Small intestine (tissue), 7 donors: ENCODE data around the gene ZNF184. TPM values are rescaled to one million over a fixed set of nuclear protein-coding genes. Genes with fewer than 3 reads are reported as not detected.
A peak's percentile ranks its signal among the peaks of the same experiment; 100 is the strongest.

ENCODE experiments used
- DNase-seq, 2 donors: peaks; one replicate each; pipeline versions ENCODE4 v3.0.0 to v3.0.0-alpha.2; 2013
- FAIRE-seq: peaks from 2 replicates; lab custom pipeline; 2012; peaks lifted over from hg19 to GRCh38; lab: Jason Lieb, UNC
- H3K27ac ChIP-seq, 3 donors: one replicate each; pipeline ENCODE4 v1.5.1; 2013; ENCODE audit warnings: low read length in 2 of 3, mild to moderate bottlenecking in 2 of 3, control low read depth in 1 of 3, inconsistent platforms in 1 of 3, low read depth in 1 of 3, moderate library complexity in 1 of 3
- H3K27me3 ChIP-seq, 3 donors: one replicate each; pipeline ENCODE4 v1.6.1; 2013; ENCODE audit warnings: low read length in 3 of 3, inconsistent platforms in 1 of 3; ENCODE audit not compliant: control insufficient read depth in 3 of 3, insufficient read depth in 3 of 3
- H3K36me3 ChIP-seq, 3 donors: one replicate each; pipeline ENCODE4 v1.6.1; 2013; ENCODE audit warnings: low read length in 3 of 3, inconsistent platforms in 1 of 3, low read depth in 1 of 3, mild to moderate bottlenecking in 1 of 3, moderate library complexity in 1 of 3; ENCODE audit not compliant: control insufficient read depth in 3 of 3, insufficient read depth in 2 of 3
- H3K4me1 ChIP-seq, 3 donors: one replicate each; pipeline ENCODE4 v1.6.1; 2013; ENCODE audit warnings: low read length in 2 of 3, inconsistent platforms in 1 of 3, low read depth in 1 of 3, mild to moderate bottlenecking in 1 of 3, moderate library complexity in 1 of 3; ENCODE audit not compliant: control insufficient read depth in 3 of 3, insufficient read depth in 2 of 3
- H3K4me3 ChIP-seq, 3 donors: one replicate each; pipeline ENCODE4 v1.5.1; 2013; ENCODE audit warnings: low read length in 3 of 3, control low read depth in 1 of 3, inconsistent platforms in 1 of 3, low read depth in 1 of 3, mild to moderate bottlenecking in 1 of 3, moderate library complexity in 1 of 3
- H3K9me3 ChIP-seq, 2 donors: one replicate each; pipeline ENCODE4 v1.6.1; 2013; ENCODE audit warnings: low read depth in 1 of 2, low read length in 1 of 2; ENCODE audit not compliant: control insufficient read depth in 2 of 2, insufficient read depth in 1 of 2
- WGBS, 3 donors: extraction: QIAGEN DNeasy Blood & Tissue Kit; methylation state at CpG; one replicate each; pipeline ENCODE4 v1.1.7; 2013; 5-methylcytosine and 5-hydroxymethylcytosine counted together
- polyA plus RNA-seq, 4 donors: library from polyadenylated mRNA; stranded (reverse) in 3 of 4; unstranded in 1 of 4; fragments of 200-250 nt in 3 of 4; fragments of 120-200 nt in 1 of 4; gene quantifications; one replicate each; pipeline versions ENCODE4 v1.2.1 to v1.2.3, GENCODE V29; 2013
- donor health status: healthy with polysubstance abuse.
- donor health status: control.
- donor health status: control.
- donor health status: Bipolar disorder and iron deficiency.
- donor health status: healthy.

ZNF184 gene
- polyA plus RNA-seq, 4 donors = 1.6 to 7.3 (median 2.8) TPM

DNA sequence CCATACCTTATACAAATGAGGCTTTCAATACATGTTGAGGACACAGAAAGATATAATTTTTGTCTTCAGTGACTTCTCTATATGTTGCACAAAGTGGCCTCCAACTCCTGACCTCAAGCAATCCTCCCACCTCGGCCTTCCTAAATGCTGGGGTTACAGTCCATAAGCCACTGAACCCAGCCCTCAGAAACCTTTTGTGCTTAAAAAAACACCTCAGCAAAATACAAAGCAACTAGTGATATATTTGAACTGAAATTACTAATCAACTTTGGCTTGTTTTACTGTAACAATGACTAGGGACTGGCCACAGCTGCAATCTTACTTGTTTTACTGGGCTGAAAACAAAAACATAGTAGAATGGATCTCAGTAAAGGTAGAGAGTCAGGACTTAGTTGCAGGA lies 3.2 kb upstream of the ZNF184 start:
- Histone ChIP-seq H3K9me3 (no peaks in the 10 kb centered on the region), H3K27me3 (no peaks in the 10 kb centered on the region), H3K4me1 (peaks cover 0 to 6% (median 4%) of the 10 kb centered on the region in 3 donors), H3K27ac (no peak overlapping the region), H3K36me3 (no peaks in the 10 kb centered on the region), H3K4me3 (no peak overlapping the region)
- DNase-seq (no peak), FAIRE-seq (no peak)
- WGBS, 3 donors = 88 to 95% (median 91%) methylated on average over 1 of the region's 1 CpG

DNA sequence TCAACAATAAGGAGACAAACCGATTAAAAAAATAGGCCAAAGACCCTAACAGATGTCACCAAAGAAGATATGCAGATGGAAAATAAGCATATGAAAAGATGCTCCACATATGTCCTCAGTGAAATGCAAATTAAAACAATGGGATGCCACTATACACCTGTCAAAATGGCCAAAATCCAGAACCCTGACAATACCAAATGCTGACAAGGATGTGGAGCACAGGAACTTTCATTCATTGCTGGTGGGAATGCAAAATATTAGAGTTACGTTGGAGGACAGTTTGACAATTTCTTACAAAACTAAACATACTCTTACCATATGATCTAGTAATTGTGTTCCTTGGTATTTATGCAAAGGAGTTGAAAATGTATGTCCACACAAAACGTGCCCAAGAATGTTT lies 1.8 kb upstream of the ZNF184 start:
- 83 to 88% (median 86%) methylated on average over 3 of the region's 3 CpGs for WGBS, 3 donors
- Histone ChIP-seq H3K4me3 (no peak overlapping the region), H3K36me3 (no peaks in the 10 kb centered on the region), H3K9me3 (no peaks in the 10 kb centered on the region), H3K27me3 (no peaks in the 10 kb centered on the region), H3K4me1 (peaks cover 0 to 6% (median 4%) of the 10 kb centered on the region in 3 donors), H3K27ac (no peak overlapping the region)
- FAIRE-seq (no peak), DNase-seq (no peak)

DNA sequence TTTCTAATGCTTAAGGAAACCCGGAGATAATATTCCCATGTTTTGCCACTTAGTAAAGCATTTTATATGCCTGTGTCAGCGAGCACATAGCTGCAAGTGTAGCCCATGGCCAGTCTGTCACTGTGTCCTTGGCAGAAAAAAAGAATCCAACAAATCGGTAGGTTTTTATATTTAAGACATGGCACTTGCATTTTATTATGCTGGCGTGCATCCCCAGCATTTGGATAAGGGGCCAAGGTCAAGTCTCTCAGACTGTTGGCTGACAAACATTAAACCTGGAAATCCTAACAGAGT lies 1.2 kb upstream of the ZNF184 start:
- H3K27ac ChIP-seq = no peak overlapping the region
- FAIRE-seq (no peak), DNase-seq (no peak)
- WGBS, 3 donors = 62 to 83% (median 74%) methylated on average over 4 of the region's 4 CpGs
- no peaks in the 10 kb centered on the region for H3K9me3 ChIP-seq
- peaks cover 0 to 6% (median 4%) of the 10 kb centered on the region in 3 donors for H3K4me1 ChIP-seq
- H3K27me3 ChIP-seq = no peaks in the 10 kb centered on the region
- no peaks in the 10 kb centered on the region for H3K36me3 ChIP-seq
- H3K4me3 ChIP-seq = no peak overlapping the region

DNA sequence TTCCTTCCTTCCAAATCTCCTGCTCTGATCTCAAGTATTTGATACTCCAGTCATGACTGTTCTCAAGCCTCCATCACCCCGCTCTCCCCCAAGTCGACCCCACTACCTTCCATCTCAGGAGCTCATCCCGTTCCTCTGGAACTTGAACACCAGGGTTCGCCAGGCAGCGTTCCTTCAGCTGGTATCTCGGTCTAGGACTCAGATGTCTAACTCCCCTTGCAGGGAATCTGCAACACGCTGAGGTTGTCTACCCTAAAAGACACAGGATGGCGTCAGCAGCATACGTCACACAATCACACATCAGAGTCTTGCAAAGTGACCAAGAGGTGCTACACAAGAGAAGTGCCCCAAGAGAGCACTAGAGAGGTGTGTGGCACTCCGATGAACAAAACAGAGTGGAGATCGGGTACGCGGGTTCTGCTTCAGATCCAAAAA lies 706 bp downstream of the ZNF184 start:
- DNase-seq (peak in 1 of 2 donors; percentile 91), FAIRE-seq (no peak)
- Histone ChIP-seq H3K4me3 (peak overlapping the region; percentile 18 to 99 (median 66)), H3K9me3 (peaks cover 0 to 7% of the 10 kb centered on the region in 2 donors), H3K36me3 (peaks cover 0 to 2% (median 0%) of the 10 kb centered on the region in 3 donors), H3K27ac (peak overlapping the region; percentile 89 to 100 (median 89)), H3K4me1 (no peaks in the 10 kb centered on the region), H3K27me3 (no peaks in the 10 kb centered on the region)
- WGBS, 3 donors = 2% methylated on average over 13 of the region's 13 CpGs

DNA sequence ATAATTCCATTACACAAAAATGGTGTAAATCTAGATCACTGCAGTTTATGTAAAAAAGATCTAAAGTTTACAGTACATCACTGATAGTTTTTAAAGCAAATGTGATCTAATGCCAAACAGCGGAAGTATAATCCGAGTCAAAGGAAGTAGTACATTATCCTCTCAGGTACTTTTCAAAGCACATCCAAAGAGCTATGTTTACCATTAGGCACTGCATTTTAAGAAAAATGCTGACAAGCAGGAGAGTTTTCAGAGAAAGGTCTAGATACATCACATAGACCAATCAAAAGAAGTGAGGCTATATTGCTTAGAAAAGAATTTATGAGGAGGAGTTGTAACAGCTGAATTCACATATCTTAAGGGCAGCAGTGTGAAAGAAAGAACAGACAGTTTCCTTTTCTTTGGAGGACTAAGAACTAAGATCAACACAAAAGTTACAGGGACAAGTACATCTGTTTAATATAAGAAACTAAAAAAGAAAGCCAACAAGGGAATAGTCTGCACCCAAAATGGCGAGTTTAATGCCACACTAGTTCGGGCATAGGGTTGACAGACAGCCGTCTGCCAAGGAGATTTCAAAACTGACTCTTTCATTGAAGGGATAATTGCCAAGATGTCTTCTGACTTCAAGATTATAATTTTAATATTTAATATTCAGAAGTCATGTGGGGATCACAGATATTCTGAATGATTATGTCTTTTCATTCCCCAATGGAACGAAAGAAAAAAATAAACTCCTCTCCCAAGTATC lies 1.4 kb downstream of the ZNF184 start:
- FAIRE-seq = no peak
- Histone ChIP-seq H3K4me1 (no peaks in the 10 kb centered on the region), H3K4me3 (peak overlapping the region in 2 of 3 donors; percentile 19 to 99), H3K27ac (peak overlapping the region in 1 of 3 donors; percentile 100), H3K36me3 (peaks cover 0 to 5% (median 2%) of the 10 kb centered on the region in 3 donors), H3K27me3 (no peaks in the 10 kb centered on the region), H3K9me3 (peaks cover 0 to 10% of the 10 kb centered on the region in 2 donors)
- WGBS, 3 donors = 30 to 43% (median 36%) methylated on average over 6 of the region's 6 CpGs
- DNase-seq = peak; percentile 11 to 33

DNA sequence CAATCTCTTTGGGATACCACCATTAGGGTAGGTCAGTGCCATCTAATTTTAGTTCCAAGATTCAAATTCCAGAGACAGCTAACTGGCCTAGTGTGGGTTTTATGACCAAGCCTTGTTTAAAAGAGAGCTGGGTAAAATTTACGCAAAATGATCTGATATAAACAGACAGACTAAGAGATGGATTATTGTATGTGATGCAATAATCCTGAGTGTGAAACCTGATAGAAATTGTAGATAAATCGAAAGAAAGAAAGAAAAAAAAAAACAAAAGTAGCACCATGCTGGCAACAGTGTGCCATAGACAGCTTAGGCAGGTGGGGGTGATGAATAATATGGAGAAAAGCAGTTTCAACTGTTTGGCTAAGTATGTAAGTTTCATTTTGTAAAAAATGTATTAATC lies 2.9 kb downstream of the ZNF184 start:
- Histone ChIP-seq H3K4me1 (no peaks in the 10 kb centered on the region), H3K27ac (no peak overlapping the region), H3K36me3 (peaks cover 0 to 7% (median 2%) of the 10 kb centered on the region in 3 donors), H3K4me3 (no peak overlapping the region), H3K27me3 (no peaks in the 10 kb centered on the region), H3K9me3 (peaks cover 0 to 10% of the 10 kb centered on the region in 2 donors)
- WGBS, 3 donors = 86 to 92% (median 86%) methylated on average over 2 of the region's 2 CpGs
- no peak for FAIRE-seq
- DNase-seq = no peak

DNA sequence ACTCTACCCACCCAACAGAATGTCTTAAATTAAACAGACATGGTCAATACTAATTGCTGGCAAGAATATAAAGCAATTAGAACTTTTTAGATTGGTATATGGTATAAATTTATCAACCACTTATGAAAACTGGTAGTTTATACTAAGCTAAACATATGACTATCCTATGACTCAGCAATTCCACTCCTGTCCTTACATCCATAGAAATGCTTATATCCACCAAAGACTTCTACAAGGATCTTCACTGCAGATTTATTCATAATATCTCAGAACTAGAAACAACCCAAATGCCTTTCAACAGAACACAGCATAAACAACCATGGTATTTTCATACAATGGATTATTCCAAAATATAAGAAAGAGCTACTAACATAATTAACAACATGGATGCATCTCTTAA lies 4.6 kb downstream of the ZNF184 start:
- no peak overlapping the region for H3K4me3 ChIP-seq
- no peaks in the 10 kb centered on the region for H3K4me1 ChIP-seq
- FAIRE-seq = no peak
- no peak for DNase-seq
- H3K36me3 ChIP-seq = peaks cover 0 to 11% (median 2%) of the 10 kb centered on the region in 3 donors
- H3K27me3 ChIP-seq = no peaks in the 10 kb centered on the region
- H3K27ac ChIP-seq = no peak overlapping the region
- H3K9me3 ChIP-seq = peaks cover 0 to 14% of the 10 kb centered on the region in 2 donors

DNA sequence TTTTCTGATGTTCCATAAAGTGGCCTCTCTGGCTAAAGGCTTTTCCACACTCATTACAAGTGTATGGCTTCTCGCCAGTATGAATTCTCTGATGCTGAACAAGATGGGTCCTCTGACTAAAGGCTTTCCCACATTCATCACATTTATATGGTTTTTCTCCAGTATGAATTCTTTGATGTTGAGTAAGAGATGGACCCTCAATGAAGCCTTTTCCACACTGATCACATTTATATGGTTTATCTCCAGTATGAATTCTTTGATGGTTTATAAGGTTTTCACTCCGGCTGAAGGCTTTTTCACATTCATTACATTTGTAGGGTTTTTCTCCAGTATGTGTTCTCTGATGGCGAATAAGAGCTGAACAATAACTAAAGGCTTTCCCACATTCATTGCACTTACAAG lies 20.4 kb downstream of the ZNF184 start:
- Histone ChIP-seq H3K4me1 (no peaks in the 10 kb centered on the region), H3K27ac (no peak overlapping the region), H3K36me3 (peaks cover 12 to 45% (median 38%) of the 10 kb centered on the region in 3 donors), H3K4me3 (no peak overlapping the region), H3K27me3 (no peaks in the 10 kb centered on the region), H3K9me3 (peaks cover 6 to 60% of the 10 kb centered on the region in 2 donors)
- WGBS, 3 donors = 98 to 99% (median 99%) methylated on average over 3 of the region's 3 CpGs
- FAIRE-seq (no peak), DNase-seq (no peak)
